ENCODE results near the gene RNASE4.

The RNASE4 gene

DNA sequence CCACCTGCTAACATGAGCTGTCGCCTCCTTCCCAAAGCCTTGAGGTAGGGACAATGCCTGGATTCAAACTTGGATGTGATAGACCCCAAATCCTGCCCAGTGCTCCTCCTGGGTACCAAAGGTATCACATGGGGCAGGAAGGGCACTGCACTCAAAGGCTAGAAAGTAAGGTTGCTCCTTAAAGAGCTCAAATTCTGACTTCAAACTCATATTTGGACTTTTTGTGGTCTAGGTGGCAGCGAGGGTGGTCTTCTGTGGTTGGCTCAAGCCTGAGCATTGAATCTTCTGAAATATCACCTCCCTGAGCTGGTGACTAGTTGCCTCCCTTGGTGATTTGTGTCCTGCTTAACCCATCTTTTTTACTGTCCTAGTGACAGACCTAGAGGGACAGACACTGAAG lies 8.3 kb upstream of the RNASE4 start:
- no peak for DNase-seq

GRCh38 chr14:20679907-20680306 lies 4.5 kb upstream of the RNASE4 start:
- no peak for DNase-seq

GRCh38 chr14:20680363-20680762 lies 4.0 kb upstream of the RNASE4 start:
- no peak for DNase-seq

GRCh38 chr14:20680843-20681347 lies 3.5 kb upstream of the RNASE4 start:
- no peak for DNase-seq

DNA sequence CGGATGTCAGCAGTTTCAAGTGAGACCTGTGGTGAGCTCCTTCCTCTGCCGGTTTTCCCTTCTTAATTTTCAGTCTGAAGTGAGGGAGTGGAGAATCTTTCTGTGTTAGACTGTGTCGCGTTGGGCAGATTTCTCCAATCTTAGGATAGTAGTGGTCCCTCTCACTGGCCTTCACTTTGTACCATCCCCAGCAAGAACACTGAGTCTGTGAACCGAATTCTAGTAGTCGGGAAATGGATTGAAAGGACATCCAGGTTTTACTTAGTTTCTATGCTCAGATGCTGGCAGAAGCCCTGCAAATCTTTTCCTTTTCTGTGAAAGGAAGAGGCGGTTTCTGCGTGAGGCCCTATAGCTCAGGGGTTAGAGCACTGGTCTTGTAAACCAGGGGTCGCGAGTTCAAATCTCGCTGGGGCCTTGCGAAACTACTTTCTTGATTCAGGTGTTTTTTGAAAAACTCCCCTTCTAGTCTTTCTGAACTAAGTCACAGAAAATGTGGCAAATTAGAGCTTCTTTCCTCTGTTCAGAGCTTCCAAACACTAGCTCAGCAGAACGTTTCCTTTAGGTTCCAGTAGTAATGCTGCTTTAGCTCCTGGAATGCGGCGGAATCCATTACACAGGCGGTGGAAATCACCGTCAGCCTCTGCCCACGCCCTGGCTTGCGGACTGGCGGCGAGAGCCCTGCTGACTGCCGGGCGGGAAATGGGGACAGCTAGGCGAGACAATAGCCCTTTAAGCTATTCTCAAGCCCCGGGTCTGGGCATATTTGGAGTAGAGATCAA lies 2.8 kb upstream of the RNASE4 start:
- peak; percentile 28 for DNase-seq

GRCh38 chr14:20682127-20682434 lies 2.3 kb upstream of the RNASE4 start:
- no peak for DNase-seq

DNA sequence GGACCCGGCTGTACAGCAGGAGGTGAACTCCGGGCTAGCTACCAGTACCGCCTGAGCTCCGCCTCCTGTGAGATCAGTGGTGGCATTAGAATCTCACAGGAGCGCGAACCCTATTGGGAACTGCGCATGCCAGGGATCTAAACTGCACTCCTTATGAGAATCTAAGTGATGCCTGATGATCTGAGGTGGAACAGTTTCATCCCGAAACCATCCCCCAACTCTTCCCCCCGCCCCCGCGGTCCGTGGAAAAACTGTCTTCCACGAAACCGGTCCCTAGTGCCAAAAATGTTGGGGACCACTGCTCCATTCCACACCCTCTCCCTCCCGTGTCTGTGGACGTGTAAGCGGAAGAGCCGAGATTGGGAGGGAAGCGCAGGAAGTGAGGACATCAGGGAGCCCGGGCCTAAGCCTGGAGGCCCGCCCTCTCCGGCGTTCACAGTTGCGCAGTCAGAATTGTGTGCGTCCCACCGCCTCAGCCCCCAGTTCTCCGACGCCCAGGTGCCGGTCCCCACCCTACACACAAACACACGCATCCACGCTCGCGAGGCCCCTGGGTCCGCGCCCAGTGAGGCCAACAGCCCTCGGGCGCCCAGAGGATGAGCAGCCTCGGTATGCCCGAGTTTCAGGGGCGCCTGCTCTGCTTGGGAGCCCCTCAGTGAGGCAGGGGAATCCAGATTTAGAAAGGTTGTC lies 1.8 kb upstream of the RNASE4 start:
- peak; percentile 54 for DNase-seq

DNA sequence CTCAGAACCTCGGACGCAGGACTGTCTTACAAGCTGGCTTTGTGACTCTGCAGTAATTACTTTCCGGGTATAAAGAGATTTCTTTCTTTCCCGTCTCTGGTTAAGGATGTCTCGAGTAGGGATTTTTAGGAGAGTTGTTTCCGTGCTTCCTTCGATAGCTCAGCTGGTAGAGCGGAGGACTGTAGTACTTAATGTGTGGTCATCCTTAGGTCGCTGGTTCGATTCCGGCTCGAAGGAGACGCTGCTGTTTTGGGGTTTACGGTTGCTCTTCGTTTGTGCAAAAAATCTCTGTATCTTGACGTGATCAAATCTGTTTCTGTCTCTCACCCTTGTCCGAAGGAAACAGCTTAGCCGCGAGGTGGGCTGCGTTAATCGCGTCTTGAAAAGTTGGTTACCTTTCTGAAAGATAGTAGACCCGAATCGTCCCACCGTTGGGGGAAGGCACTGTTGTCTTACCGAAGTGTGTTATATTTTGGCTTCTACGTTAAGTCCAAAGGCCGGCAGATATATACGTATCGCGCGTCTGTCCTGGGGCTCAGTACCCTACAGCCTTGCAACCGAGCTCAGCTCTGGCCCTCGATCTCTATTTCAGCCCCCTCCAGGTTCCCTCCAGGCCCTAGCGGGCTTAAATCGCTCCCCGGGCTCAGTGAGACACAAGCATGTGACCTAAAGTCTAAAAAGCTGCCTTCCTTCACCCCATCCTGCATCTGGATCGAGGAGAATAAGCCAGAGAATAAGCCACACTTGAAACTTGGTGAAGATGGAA lies 1.1 kb upstream of the RNASE4 start:
- peak; percentile 63 for DNase-seq

DNA sequence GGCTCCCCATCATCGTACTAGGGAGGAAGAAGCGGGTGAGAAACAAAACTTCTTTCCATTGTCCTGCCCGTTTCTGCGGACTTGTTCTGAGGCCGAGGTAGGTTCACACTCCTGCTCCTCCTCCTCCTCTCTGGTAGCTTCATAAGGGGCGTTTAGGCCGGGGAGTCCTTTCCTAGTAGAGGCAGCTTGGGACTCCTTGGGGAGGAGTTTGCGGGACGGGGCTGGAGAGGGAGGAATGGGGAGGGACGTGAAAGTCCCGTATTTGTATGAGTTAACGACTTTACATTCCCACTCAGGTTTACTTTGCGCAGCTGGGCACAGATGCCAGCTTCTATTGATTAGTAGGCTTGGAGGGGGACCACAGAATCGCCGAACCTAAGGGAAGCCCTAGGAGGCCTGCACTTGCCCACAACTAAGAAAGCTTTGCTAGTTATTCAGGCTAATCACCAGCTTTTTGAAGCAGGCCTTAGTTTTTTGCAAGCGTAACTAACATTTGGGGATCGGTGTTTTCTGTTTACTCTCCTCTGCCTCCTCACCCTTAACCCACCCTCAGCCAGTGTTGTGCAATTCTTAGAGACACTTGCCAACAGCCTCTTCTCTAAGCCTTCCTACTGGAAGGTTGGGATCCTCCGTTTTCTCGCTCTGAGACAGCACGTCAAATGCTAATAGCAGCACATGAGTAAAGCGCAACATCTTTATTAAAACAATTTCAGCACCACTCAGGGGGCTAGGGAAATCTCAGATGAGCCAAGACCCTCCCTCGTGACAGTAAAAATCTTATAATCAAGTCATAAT lies 499 bp downstream of the RNASE4 start:
- no peak for DNase-seq

DNA sequence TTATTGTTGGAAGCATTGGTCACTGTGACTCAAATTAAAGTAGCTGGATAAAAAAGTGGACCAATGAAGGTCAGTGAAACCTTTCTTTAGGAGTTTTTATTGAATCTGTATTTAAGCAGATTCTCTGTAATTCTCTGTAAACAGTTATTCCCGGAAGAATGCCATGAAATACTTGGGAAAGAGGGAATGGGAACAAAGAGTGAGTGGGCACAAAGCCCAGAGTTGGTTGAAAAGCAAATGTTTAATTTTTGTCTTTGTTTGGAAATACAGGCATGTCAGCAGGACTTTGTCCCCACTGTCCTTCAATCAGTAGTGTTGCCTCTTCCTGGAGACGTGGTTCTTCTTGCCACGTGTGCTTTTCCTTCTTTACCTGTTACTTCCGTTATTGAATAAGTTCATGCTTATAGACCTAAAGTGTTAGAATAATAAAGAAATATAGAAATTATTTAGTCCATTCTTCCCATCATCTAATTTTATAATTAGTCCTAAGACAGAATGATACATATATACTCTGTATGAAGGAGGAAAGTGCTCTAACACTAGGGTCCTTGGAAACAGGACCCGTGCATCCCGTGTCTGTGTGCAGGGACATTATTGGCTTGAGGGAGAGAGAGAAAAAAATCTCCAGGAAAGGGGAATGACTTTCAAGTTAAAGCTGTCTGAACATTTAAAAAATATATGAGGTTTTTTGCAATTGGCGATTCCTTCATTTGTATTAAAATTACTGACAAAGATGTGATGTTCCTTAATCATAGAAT lies 2.2 kb downstream of the RNASE4 start:
- no peak for DNase-seq

DNA sequence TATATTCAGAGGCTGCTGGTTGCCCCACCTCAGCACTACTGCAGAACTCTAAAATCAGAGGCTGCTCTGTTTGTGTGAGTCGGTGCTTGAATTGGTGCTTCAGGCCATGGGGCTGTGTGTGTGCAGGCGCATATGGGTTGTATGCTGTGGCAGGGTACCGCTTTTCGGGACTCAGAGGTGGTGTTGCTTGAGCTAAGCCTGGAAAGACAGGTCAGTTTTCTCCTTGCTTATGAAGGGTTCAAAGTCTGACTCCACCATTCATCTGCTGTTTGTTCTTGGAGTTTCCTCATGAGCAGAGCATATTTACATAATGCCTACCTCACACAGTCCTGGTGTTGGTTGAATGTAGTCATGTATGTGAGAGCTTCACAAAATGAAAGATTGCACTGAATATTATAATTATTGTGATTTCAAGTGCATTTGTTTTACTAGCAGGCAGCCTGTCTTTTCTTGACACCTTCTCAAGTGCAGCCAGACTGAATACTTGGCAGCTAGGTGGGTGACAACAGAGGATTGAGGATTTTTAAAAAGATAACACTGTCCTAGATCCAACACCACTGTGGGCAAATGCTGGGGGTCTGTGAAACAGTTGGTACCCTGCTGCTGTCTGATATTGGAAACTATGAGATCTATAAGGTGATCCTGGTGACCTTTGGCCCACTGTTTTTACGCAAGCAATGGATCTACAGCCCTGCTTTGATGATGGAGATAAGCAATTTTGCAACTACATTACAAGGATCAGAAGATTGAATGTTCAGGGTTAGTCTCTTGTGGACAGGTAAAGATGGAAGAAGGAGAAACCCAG lies 3.2 kb downstream of the RNASE4 start:
- DNase-seq = no peak

- DNase-seq = no peak
Measured at GRCh38 chr14:20688167-20688839, 3.9 kb downstream of the RNASE4 start, which contains the start of gene ANG. TSS of gene ANG (plus strand) at chr14:20688764. CDS start at chr14:20693565, 4,801 bp downstream.

DNA sequence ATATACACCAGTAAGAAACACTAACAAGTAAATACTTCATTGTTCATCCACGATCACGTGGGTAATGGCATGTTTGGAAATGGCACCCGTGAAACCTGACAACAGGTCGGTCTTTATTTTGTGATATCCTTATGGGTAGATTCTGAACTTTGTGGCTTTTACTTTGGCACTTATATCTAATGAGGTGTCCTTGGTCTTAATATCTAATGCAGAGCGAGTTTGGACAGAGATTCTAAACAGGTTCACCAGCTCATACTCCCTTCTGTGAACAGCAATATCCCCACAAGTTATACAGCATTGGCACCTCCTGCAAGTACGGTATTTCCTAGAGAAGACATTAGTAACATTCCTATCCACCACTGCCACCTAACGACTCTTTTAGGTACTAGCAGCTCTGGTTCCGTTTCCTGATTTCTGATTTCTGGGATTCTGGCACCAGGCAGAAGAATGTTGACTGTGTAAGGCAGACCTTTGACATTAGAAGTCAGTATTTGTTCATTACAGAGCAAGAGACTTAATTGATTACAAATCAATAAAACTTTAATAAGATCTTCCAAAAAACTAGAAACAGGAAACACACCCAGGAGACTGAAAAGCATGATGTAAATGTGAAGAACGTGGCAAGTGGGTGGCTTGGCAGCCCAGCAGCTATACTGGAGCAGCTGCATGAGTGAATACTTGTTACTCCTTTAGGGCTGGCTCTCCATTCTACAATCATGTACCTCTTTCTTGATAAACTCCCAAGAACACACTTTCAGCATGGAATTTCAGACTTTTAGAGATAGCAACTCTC lies 6.7 kb downstream of the RNASE4 start:
- peak; percentile 41 for DNase-seq

DNA sequence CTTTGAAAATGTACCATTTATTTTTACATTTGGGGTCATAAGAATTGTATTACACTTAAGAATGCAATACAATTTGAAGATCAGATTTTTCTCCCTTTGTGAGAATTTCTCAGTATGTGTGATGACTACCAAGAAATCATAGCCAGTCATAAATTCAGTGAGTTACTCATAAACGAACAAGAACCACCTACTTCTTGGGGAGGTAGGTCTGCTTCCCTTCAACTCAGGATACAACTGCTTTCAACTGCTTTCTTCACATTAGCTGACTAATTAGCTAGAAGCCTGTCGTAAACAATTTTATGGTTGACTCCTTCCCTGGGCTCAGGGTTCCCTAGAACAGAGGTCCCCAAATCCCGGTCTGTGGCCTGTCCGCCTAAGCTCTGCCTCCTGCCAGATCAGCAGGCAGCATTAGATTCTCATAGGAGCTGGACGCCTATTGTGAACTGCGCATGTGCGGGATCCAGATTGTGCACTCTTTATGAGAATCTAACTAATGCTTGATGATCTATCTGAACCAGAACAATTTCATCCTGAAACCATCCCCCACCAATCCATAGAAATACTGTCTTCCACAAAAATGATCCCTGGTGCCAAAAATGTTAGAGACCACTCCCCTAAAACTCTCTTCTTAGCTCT lies 7.9 kb downstream of the RNASE4 start:
- DNase-seq = no peak

GRCh38 chr14:20696764-20697163 lies 12.4 kb downstream of the RNASE4 start:
- DNase-seq = no peak

- DNase-seq = no peak
Measured at GRCh38 chr14:20697273-20698017, 13.1 kb downstream of the RNASE4 start.

GRCh38 chr14:20698018-20698329 lies 13.6 kb downstream of the RNASE4 start:
- no peak for DNase-seq

DNA sequence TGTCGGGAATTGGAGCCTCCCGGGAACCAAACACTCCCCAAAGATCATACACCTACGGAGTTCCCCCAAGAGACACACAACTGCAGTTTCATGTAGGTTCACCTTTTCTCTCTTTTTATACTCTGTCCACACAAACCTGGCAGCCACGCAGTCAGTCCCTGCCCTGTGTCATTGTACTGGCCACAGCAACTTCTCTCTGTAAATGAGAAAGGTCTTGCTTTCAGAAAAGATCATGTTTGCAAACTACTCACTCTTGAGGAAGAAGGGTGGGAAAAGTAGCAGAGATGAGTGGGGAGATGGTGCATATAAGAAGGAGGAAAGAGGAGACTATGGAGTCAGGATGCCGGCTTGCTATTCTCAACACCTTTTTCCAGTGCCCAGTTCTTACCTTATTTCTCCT lies 14.6 kb downstream of the RNASE4 start:
- DNase-seq = no peak

DNA sequence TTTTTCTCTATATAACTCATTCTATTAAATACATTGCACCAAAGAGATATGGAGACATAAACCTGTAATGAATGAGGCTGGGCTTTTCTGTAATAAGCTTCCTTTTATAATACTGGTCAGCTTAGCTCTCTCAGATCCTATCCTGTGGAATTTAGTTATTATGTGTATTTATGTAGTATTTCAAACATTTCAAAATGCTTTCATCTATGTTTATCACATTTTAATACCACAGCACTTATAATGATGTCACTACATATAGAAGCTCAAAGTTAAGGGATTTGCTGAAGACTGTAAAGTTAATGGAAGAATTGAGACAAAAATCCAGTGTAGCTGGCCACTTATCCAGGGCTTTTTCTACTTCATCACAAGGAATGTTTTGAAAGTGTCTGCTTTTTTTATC lies 15.6 kb downstream of the RNASE4 start:
- no peak for DNase-seq
